ENCODE results near the gene MRPL12. TPM values are rescaled to one million over a fixed set of nuclear protein-coding genes. Genes with fewer than 3 reads are reported as not detected.
A peak's percentile ranks its signal among the peaks of the same experiment; 100 is the strongest.
"Not testable (repeated sequence)": the region's sequence is repeated elsewhere in the genome, so short reads cannot be mapped to it uniquely, and the experiment has no call there.

Gene MRPL12
- total and polyA plus RNA-seq, 4 experiments from 2014 or later: 21.9 to 47.5 (median 34.0) TPM

- Histone ChIP-seq H3K4me1 (ENCODE audit: insufficient read depth, low read length) (no peaks in the 10 kb centered on the region), H3K36me3 (ENCODE audit: insufficient read depth, low read length) (no peaks in the 10 kb centered on the region), H3K27ac (ENCODE audit: low read depth, low read length) (no peak overlapping the region), H3K9me3 (ENCODE audit: control insufficient read depth in 1 of 2, low read length in 2 of 2) (no peaks in the 10 kb centered on the region), H3K27me3 (ENCODE audit: insufficient read depth, low read length) (no peaks in the 10 kb centered on the region), H3K4me3 (ENCODE audit: low read length in 2 of 2) (no peak overlapping the region)
- intact Hi-C loops (cut with micrococcal nuclease): no loop called here
- no peak for DNase-seq
- Mint-ChIP-seq H3K27me3 (peaks cover 11 to 14% of the 10 kb centered on the region in 2 donors), H3K9me3 (peaks cover 0 to 1% (median 0%) of the 10 kb centered on the region in 8 donors), H3K36me3 (no peaks in the 10 kb centered on the region), H3K4me3 (no peak overlapping the region), H3K4me1 (peaks cover 0 to 7% (median 6%) of the 10 kb centered on the region in 4 donors), H3K27ac (no peak overlapping the region)
- CTCF ChIA-PET (ENCODE audit: partially characterized antibody): interaction anchor here (1.9 kb wide), 1 partner anchor 219 kb away, joined by 5 read pairs; no protein-coding TSS in a partner anchor
- POLR2A ChIA-PET (ENCODE audit: partially characterized antibody): no interaction called here
Observed at GRCh38 chr17:81734405-81735263, 31.5 kb downstream of the MRPL12 start.

- intact Hi-C loops (cut with micrococcal nuclease): no loop called here
Observed at GRCh38 chr17:81735264-81736102, 32.3 kb downstream of the MRPL12 start.

GRCh38 chr17:81737947-81738800 lies 35.0 kb downstream of the MRPL12 start:
- ChIA-PET POLR2A (ENCODE audit: partially characterized antibody) (no interaction called here), CTCF (ENCODE audit: partially characterized antibody) (no interaction called here)
- Histone ChIP-seq H3K27me3 (ENCODE audit: insufficient read depth, low read length) (no peaks in the 10 kb centered on the region), H3K9me3 (ENCODE audit: control insufficient read depth in 1 of 2, low read length in 2 of 2) (no peaks in the 10 kb centered on the region), H3K36me3 (ENCODE audit: insufficient read depth, low read length) (no peaks in the 10 kb centered on the region), H3K4me1 (ENCODE audit: insufficient read depth, low read length) (no peaks in the 10 kb centered on the region), H3K4me3 (ENCODE audit: low read length in 2 of 2) (no peak overlapping the region), H3K27ac (ENCODE audit: low read depth, low read length) (no peak overlapping the region)
- Mint-ChIP-seq H3K27me3 (peaks cover 7 to 12% of the 10 kb centered on the region in 2 donors), H3K4me3 (no peak overlapping the region), H3K36me3 (no peaks in the 10 kb centered on the region), H3K9me3 (no peaks in the 10 kb centered on the region), H3K4me1 (peaks cover 0 to 10% (median 7%) of the 10 kb centered on the region in 4 donors), H3K27ac (no peak overlapping the region)
- no peak for DNase-seq
- intact Hi-C loops (cut with micrococcal nuclease): no loop called here

More at GRCh38 chr17:81735264-81736102, 32.3 kb downstream of the MRPL12 start:
- no peaks in the 10 kb centered on the region for H3K4me1 ChIP-seq (ENCODE audit: insufficient read depth, low read length)
- H3K27ac ChIP-seq (ENCODE audit: low read depth, low read length): no peak overlapping the region
- H3K4me1 Mint-ChIP-seq: peaks cover 0 to 7% (median 6%) of the 10 kb centered on the region in 4 donors
- no peaks in the 10 kb centered on the region for H3K36me3 ChIP-seq (ENCODE audit: insufficient read depth, low read length)
- DNase-seq: no peak
- no peak overlapping the region for H3K27ac Mint-ChIP-seq
- peaks cover 0 to 1% (median 0%) of the 10 kb centered on the region in 8 donors for H3K9me3 Mint-ChIP-seq
- no peaks in the 10 kb centered on the region for H3K27me3 ChIP-seq (ENCODE audit: insufficient read depth, low read length)
- ChIA-PET CTCF (ENCODE audit: partially characterized antibody) (interaction anchor here (0.7 to 1.9 kb wide), 4 partner anchors 16 to 218 kb away, joined by 3 to 5 read pairs (median 3); no protein-coding TSS in a partner anchor), POLR2A (ENCODE audit: partially characterized antibody) (interaction anchor here (0.7 kb wide), 1 partner anchor 136 kb away, joined by 3 read pairs; no protein-coding TSS in a partner anchor)
- peaks cover 6 to 12% of the 10 kb centered on the region in 2 donors for H3K27me3 Mint-ChIP-seq
- no peaks in the 10 kb centered on the region for H3K36me3 Mint-ChIP-seq
- H3K9me3 ChIP-seq (ENCODE audit: control insufficient read depth in 1 of 2, low read length in 2 of 2): no peaks in the 10 kb centered on the region
- H3K4me3 ChIP-seq (ENCODE audit: low read length in 2 of 2): no peak overlapping the region
- peak overlapping the region in 6 of 8 donors; percentile 49 to 70 (median 66) for H3K4me3 Mint-ChIP-seq

GRCh38 chr17:81738801-81739393 lies 35.7 kb downstream of the MRPL12 start:
- Histone ChIP-seq H3K36me3 (ENCODE audit: insufficient read depth, low read length) (no peaks in the 10 kb centered on the region), H3K4me1 (ENCODE audit: insufficient read depth, low read length) (no peaks in the 10 kb centered on the region), H3K27me3 (ENCODE audit: insufficient read depth, low read length) (no peaks in the 10 kb centered on the region), H3K27ac (ENCODE audit: low read depth, low read length) (no peak overlapping the region), H3K9me3 (ENCODE audit: control insufficient read depth in 1 of 2, low read length in 2 of 2) (no peaks in the 10 kb centered on the region), H3K4me3 (ENCODE audit: low read length in 2 of 2) (no peak overlapping the region)
- Mint-ChIP-seq H3K4me3 (no peak overlapping the region), H3K27ac (no peak overlapping the region), H3K27me3 (peaks cover 7 to 8% of the 10 kb centered on the region in 2 donors), H3K36me3 (no peaks in the 10 kb centered on the region), H3K4me1 (peaks cover 0 to 10% (median 5%) of the 10 kb centered on the region in 4 donors), H3K9me3 (no peaks in the 10 kb centered on the region)
- ChIA-PET CTCF (ENCODE audit: partially characterized antibody) (no interaction called here), POLR2A (ENCODE audit: partially characterized antibody) (no interaction called here)
- intact Hi-C loops (cut with micrococcal nuclease): no loop called here
- no peak for DNase-seq

- H3K4me3 ChIP-seq (ENCODE audit: low read length in 2 of 2): not testable (repeated sequence)
Observed at GRCh38 chr17:81739593-81739992, 36.4 kb downstream of the MRPL12 start.

GRCh38 chr17:81740395-81740961 lies 37.3 kb downstream of the MRPL12 start:
- DNase-seq: no peak
- no peak overlapping the region for H3K27ac Mint-ChIP-seq

More at GRCh38 chr17:81739593-81739992, 36.4 kb downstream of the MRPL12 start:
- H3K27me3 ChIP-seq (ENCODE audit: insufficient read depth, low read length); H3K9me3 Mint-ChIP-seq; CTCF ChIA-PET (ENCODE audit: partially characterized antibody); H3K4me3 Mint-ChIP-seq; DNase-seq; H3K9me3 ChIP-seq (ENCODE audit: control insufficient read depth in 1 of 2, low read length in 2 of 2); H3K27me3 Mint-ChIP-seq; H3K27ac ChIP-seq (ENCODE audit: low read depth, low read length); intact Hi-C loops (cut with micrococcal nuclease); H3K36me3 Mint-ChIP-seq; H3K36me3 ChIP-seq (ENCODE audit: insufficient read depth, low read length); H3K4me1 Mint-ChIP-seq; H3K27ac Mint-ChIP-seq; H3K4me1 ChIP-seq (ENCODE audit: insufficient read depth, low read length); POLR2A ChIA-PET (ENCODE audit: partially characterized antibody): not testable (repeated sequence)

More at GRCh38 chr17:81740395-81740961, 37.3 kb downstream of the MRPL12 start:
- Histone ChIP-seq H3K4me1 (ENCODE audit: insufficient read depth, low read length) (no peaks in the 10 kb centered on the region), H3K36me3 (ENCODE audit: insufficient read depth, low read length) (no peaks in the 10 kb centered on the region), H3K9me3 (ENCODE audit: control insufficient read depth in 1 of 2, low read length in 2 of 2) (no peaks in the 10 kb centered on the region), H3K27me3 (ENCODE audit: insufficient read depth, low read length) (no peaks in the 10 kb centered on the region), H3K27ac (ENCODE audit: low read depth, low read length) (no peak overlapping the region), H3K4me3 (ENCODE audit: low read length in 2 of 2) (no peak overlapping the region)
- Mint-ChIP-seq H3K9me3 (no peaks in the 10 kb centered on the region), H3K4me1 (peaks cover 0 to 9% (median 5%) of the 10 kb centered on the region in 4 donors), H3K27me3 (peaks cover 7 to 8% of the 10 kb centered on the region in 2 donors), H3K36me3 (no peaks in the 10 kb centered on the region), H3K4me3 (no peak overlapping the region)
- CTCF ChIA-PET (ENCODE audit: partially characterized antibody): no interaction called here
- intact Hi-C loops (cut with micrococcal nuclease): no loop called here
- POLR2A ChIA-PET (ENCODE audit: partially characterized antibody): no interaction called here
